ENCODE data around the gene SPANXN2. TPM values are rescaled to one million over a fixed set of nuclear protein-coding genes. Genes with fewer than 3 reads are reported as not detected.

Gene SPANXN2
- total RNA-seq, 1 experiment from 2014 or later, result not detected

GRCh38 chrX:143757375-143757774 lies 36.8 kb upstream of the SPANXN2 start:
- ATAC-seq, result no peak
- RAD21 ChIA-PET (ENCODE audit: low non-redundant PET in 1 of 2, low total read pairs in 2 of 2, uncharacterized antibody in 2 of 2, unreplicated experiment in 2 of 2), result no interaction called here

DNA sequence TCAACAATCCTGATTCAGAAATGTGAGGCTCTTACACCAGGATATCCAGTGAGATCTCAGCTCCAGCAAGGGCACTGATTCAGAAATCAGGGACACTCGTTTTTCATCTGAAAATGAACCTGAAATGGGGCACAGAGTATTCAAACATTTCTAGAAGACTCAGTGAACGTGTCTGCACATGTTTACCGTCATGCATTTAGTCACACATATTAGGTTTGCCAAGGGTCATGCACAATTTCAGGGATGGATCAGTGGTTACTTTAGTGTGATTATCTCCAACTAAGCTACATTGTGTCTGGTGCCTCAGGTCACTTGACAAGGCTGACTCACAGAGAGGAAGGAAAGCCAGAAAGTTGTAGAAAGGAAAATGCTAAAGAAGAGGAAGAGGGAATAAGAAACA lies 33.6 kb upstream of the SPANXN2 start:
- Histone ChIP-seq H3K27ac (ENCODE audit: low read depth, low read length) (no peak overlapping the region), H3K36me3 (ENCODE audit: control insufficient read depth in 1 of 2, insufficient read depth in 2 of 2, low read length in 2 of 2) (no peaks in the 10 kb centered on the region), H3K4me1 (ENCODE audit: control insufficient read depth in 1 of 2, insufficient read depth in 2 of 2, low read length in 2 of 2) (no peaks in the 10 kb centered on the region), H3K9me2 (ENCODE audit: insufficient read depth) (no peaks in the 10 kb centered on the region), H3K4me3 (replicated peaks in 1 of 2; ENCODE audit: low read depth in 1 of 2, low read length in 2 of 2) (no peak overlapping the region), H3K9me3 (ENCODE audit: control insufficient read depth in 1 of 2, insufficient read depth in 1 of 2, low read depth in 1 of 2, low read length in 2 of 2) (no peaks in the 10 kb centered on the region; a peak in 1 of 4 replicates), H3K4me2 (ENCODE audit: low read length) (no peak overlapping the region), H3K9ac (ENCODE audit: low read length) (no peak overlapping the region), H2AFZ (ENCODE audit: low read depth, low read length, poor library complexity, severe bottlenecking) (no peak overlapping the region), H3K27me3 (ENCODE audit: insufficient read depth, low read length) (no peaks in the 10 kb centered on the region), H3K79me2 (ENCODE audit: insufficient read depth, low read length) (no peaks in the 10 kb centered on the region), H4K20me1 (ENCODE audit: insufficient read depth) (no peaks in the 10 kb centered on the region)
- intact Hi-C loops (cut with micrococcal nuclease), result no loop called here
- BruUV-seq (replicated peaks), result no TSS peak
- ATAC-seq (no peak), DNase-seq (ENCODE audit: low read depth, low spot score) (no peak)
- POLR2A ChIA-PET, result no interaction called here
- RAD21 ChIA-PET (ENCODE audit: low non-redundant PET in 1 of 2, low total read pairs in 2 of 2, uncharacterized antibody in 2 of 2, unreplicated experiment in 2 of 2), result no interaction called here
- CTCF ChIA-PET, result no interaction called here
- no peak for TF ChIP-seq MAX (IDR thresholded peaks at IDR 0.05)
- no peak for TF ChIP-seq CEBPB (IDR thresholded peaks at IDR 0.05; ENCODE audit: low read depth)
- TF ChIP-seq POLR2AphosphoS5 (IDR thresholded peaks at IDR 0.05; ENCODE audit: low read depth, low read length), result no peak
- no peak for TF ChIP-seq ZFX (IDR thresholded peaks at IDR 0.05)
- TF ChIP-seq ELF1 (IDR thresholded peaks at IDR 0.05; ENCODE audit: borderline replicate concordance, low read depth), result no peak

More at GRCh38 chrX:143757375-143757774, 36.8 kb upstream of the SPANXN2 start:
- no peaks in the 10 kb centered on the region for H3K79me2 ChIP-seq (ENCODE audit: insufficient read depth, low read length)
- POLR2A ChIA-PET, result no interaction called here
- H4K20me1 ChIP-seq (ENCODE audit: insufficient read depth), result no peaks in the 10 kb centered on the region
- no peaks in the 10 kb centered on the region for H3K9me2 ChIP-seq (ENCODE audit: insufficient read depth)
- TF ChIP-seq POLR2A (IDR thresholded peaks at IDR 0.05; ENCODE audit: borderline replicate concordance, extremely low read depth, insufficient read depth, insufficient read length), result no peak
- TF ChIP-seq CTCF (IDR thresholded peaks at IDR 0.05 in 2 of 3, conservative IDR thresholded peaks at IDR 0.05 in 1 of 3; ENCODE audit: borderline replicate concordance in 1 of 3, insufficient read depth in 1 of 3, low read depth in 2 of 3, low read length in 2 of 3), result no peak
- TF ChIP-seq FOSL1 (IDR thresholded peaks at IDR 0.05; ENCODE audit: low read depth), result no peak
- TF ChIP-seq MAX (IDR thresholded peaks at IDR 0.05), result no peak
- H3K36me3 ChIP-seq (ENCODE audit: control insufficient read depth in 1 of 2, insufficient read depth in 2 of 2, low read length in 2 of 2), result no peaks in the 10 kb centered on the region
- no peaks in the 10 kb centered on the region for H3K27me3 ChIP-seq (ENCODE audit: insufficient read depth, low read length)
- CTCF ChIA-PET, result no interaction called here
- DNase-seq (ENCODE audit: low read depth, low spot score), result no peak
- intact Hi-C loops (cut with micrococcal nuclease), result no loop called here
- no peaks in the 10 kb centered on the region for H3K4me1 ChIP-seq (ENCODE audit: control insufficient read depth in 1 of 2, insufficient read depth in 2 of 2, low read length in 2 of 2)
- BruUV-seq (replicated peaks), result no TSS peak
- H3K4me2 ChIP-seq (ENCODE audit: low read length), result no peak overlapping the region
- no peak overlapping the region for H3K4me3 ChIP-seq (replicated peaks in 1 of 2; ENCODE audit: low read depth in 1 of 2, low read length in 2 of 2)
- no peak overlapping the region for H2AFZ ChIP-seq (ENCODE audit: low read depth, low read length, poor library complexity, severe bottlenecking)
- H3K27ac ChIP-seq (ENCODE audit: low read depth, low read length), result no peak overlapping the region
- H3K9ac ChIP-seq (ENCODE audit: low read length), result no peak overlapping the region
- H3K9me3 ChIP-seq (ENCODE audit: control insufficient read depth in 1 of 2, insufficient read depth in 1 of 2, low read depth in 1 of 2, low read length in 2 of 2), result no peaks in the 10 kb centered on the region
